Measurements from ENCODE around the gene ZNF487.

DNA sequence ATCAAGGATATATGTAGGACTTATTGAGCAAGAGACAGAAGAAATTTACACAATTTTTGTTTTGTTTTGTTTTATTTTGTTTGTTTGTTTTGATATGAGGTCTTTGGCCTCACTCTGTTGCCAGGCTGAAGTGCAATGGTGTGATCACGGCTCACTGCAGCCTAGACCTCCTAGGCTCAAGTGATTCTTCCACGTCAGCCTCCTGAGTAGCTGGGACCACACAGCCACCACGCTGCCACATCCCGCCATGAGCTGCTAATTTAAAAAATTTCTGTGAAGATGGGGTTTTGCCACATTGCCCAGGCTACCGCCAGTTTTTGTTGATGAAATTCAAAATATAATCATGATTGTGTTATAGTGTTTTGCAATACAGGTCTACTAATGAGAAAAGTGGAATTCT, 54.9 kb downstream of the ZNF487 start:
- TF ChIP-seq, protein P1, sequence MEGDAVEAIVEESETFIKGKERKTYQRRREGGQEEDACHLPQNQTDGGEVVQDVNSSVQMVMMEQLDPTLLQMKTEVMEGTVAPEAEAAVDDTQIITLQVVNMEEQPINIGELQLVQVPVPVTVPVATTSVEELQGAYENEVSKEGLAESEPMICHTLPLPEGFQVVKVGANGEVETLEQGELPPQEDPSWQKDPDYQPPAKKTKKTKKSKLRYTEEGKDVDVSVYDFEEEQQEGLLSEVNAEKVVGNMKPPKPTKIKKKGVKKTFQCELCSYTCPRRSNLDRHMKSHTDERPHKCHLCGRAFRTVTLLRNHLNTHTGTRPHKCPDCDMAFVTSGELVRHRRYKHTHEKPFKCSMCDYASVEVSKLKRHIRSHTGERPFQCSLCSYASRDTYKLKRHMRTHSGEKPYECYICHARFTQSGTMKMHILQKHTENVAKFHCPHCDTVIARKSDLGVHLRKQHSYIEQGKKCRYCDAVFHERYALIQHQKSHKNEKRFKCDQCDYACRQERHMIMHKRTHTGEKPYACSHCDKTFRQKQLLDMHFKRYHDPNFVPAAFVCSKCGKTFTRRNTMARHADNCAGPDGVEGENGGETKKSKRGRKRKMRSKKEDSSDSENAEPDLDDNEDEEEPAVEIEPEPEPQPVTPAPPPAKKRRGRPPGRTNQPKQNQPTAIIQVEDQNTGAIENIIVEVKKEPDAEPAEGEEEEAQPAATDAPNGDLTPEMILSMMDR (conservative IDR thresholded peaks at IDR 0.05; ENCODE audit: low read depth, low read length): no peak
- TF ChIP-seq FOS (IDR thresholded peaks at IDR 0.05; ENCODE audit: low read depth, low read length) (no peak), RAD21 (IDR thresholded peaks at IDR 0.05; ENCODE audit: low read length) (no peak), RCOR1 (IDR thresholded peaks at IDR 0.05; ENCODE audit: insufficient replicate concordance, low read length) (no peak), MAFK (IDR thresholded peaks at IDR 0.05; ENCODE audit: low read depth, low read length) (no peak), POLR2A (IDR thresholded peaks at IDR 0.05; ENCODE audit: low read depth, low read length) (no peak), SMC3 (IDR thresholded peaks at IDR 0.05; ENCODE audit: low read depth, low read length) (no peak), CEBPB (IDR thresholded peaks at IDR 0.05; ENCODE audit: low read depth, low read length) (no peak), USF2 (IDR thresholded peaks at IDR 0.05; ENCODE audit: low read depth, low read length) (no peak), MAZ (IDR thresholded peaks at IDR 0.05; ENCODE audit: borderline replicate concordance, low read depth, low read length) (no peak), ELK1 (IDR thresholded peaks at IDR 0.05; ENCODE audit: borderline replicate concordance, low read depth, low read length) (no peak), RFX5 (IDR thresholded peaks at IDR 0.05; ENCODE audit: low read depth, low read length) (no peak), BHLHE40 (IDR thresholded peaks at IDR 0.05; ENCODE audit: low read depth, low read length) (no peak)

Data from IMR-90 (cell line).